Middle frontal gyrus (tissue), 1 donor: ENCODE results near the gene ARHGAP33.
A peak's percentile ranks its signal among the peaks of the same experiment; 100 is the strongest.

Experiments
- DNase-seq: peaks from one replicate; pipeline ENCODE4 v3.0.0-alpha.2; 2015; ENCODE audit warnings: low spot score; ENCODE audit errors: extremely low spot score

The ARHGAP33 gene, protein sequence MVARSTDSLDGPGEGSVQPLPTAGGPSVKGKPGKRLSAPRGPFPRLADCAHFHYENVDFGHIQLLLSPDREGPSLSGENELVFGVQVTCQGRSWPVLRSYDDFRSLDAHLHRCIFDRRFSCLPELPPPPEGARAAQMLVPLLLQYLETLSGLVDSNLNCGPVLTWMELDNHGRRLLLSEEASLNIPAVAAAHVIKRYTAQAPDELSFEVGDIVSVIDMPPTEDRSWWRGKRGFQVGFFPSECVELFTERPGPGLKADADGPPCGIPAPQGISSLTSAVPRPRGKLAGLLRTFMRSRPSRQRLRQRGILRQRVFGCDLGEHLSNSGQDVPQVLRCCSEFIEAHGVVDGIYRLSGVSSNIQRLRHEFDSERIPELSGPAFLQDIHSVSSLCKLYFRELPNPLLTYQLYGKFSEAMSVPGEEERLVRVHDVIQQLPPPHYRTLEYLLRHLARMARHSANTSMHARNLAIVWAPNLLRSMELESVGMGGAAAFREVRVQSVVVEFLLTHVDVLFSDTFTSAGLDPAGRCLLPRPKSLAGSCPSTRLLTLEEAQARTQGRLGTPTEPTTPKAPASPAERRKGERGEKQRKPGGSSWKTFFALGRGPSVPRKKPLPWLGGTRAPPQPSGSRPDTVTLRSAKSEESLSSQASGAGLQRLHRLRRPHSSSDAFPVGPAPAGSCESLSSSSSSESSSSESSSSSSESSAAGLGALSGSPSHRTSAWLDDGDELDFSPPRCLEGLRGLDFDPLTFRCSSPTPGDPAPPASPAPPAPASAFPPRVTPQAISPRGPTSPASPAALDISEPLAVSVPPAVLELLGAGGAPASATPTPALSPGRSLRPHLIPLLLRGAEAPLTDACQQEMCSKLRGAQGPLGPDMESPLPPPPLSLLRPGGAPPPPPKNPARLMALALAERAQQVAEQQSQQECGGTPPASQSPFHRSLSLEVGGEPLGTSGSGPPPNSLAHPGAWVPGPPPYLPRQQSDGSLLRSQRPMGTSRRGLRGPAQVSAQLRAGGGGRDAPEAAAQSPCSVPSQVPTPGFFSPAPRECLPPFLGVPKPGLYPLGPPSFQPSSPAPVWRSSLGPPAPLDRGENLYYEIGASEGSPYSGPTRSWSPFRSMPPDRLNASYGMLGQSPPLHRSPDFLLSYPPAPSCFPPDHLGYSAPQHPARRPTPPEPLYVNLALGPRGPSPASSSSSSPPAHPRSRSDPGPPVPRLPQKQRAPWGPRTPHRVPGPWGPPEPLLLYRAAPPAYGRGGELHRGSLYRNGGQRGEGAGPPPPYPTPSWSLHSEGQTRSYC

DNA sequence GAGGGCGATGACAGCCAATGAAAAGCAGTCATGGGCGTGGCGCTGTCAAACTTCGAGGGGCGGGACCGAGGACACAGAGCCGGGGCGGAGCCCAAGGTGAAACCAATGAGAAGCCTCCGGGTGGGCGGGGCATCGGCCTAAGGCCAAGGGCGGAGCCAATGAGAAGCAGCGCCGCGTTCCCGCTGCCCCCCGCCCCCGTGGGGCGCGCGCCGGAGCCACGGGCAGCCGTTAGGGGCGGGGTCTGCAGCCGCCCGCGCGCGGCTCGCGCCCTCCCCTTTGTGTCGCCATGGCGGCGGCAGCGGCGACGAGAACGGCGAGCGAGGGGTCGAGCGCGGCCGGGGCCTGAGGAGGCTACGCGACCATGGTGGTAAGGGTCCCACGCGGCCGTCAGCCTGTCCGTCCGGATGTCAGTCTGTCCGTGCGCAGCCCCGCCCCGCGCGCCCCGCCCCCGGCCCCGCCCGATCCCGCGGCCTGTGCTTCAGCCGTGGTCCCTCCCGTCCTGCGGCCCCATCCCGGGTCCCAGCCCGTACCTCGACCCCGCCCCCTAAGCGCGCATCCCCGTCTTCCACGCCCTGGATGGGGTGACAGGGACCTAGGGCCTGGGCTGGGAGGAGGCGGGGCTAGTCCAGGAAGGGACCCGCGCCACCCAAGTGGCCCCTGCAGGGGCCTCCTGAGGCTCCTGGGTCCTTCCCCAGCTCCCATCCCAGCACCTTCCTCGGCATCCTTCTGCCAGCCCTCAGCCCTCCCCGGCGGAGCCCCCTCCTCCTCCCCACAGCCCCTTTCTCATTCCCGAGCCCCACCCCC, at the start of gene ARHGAP33:
Gene ARHGAP33, plus strand, starts transcription at position 267 of the 804 bp plus-strand sequence. Its CDS starts 95 bp downstream, at position 362.
- DNase-seq, result peak; percentile 97

DNA sequence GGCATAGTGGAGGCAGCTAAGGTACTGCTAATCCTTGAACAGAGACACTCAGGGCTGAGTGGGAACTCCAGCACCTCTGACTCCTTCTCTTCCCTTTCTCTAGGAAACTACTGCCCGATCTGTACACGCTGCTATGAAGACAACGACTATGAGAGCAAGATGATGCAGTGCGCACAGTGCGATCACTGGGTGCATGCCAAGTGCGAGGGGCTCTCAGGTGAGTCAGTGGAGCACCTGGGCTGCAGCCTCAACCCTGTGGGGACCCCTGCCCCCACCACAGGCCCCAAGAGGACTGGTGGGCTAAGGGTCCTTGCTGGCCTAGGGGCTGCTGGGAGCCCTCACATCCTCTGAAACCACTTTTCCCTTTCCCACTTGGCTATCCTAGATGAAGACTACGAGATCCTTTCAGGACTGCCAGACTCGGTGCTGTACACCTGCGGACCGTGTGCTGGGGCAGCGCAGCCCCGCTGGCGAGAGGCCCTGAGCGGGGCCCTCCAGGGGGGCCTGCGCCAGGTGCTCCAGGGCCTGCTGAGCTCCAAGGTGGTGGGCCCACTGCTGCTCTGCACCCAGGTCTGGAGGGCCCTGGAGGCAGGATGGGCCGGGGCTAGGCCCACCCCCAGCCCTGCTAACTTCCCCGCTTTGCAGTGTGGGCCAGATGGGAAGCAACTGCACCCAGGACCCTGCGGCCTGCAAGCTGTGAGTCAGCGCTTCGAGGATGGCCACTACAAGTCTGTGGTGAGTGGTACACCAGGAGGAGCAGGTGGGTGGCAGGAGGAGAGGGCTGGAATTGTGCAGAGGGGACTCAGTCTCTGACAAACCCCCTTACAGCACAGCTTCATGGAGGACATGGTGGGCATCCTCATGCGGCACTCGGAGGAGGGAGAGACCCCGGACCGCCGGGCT, 48.1 kb upstream of the ARHGAP33 start:
- no peak for DNase-seq

- no peak for DNase-seq
Measured at GRCh38 chr19:35727956-35728706, 47.2 kb upstream of the ARHGAP33 start.

DNA sequence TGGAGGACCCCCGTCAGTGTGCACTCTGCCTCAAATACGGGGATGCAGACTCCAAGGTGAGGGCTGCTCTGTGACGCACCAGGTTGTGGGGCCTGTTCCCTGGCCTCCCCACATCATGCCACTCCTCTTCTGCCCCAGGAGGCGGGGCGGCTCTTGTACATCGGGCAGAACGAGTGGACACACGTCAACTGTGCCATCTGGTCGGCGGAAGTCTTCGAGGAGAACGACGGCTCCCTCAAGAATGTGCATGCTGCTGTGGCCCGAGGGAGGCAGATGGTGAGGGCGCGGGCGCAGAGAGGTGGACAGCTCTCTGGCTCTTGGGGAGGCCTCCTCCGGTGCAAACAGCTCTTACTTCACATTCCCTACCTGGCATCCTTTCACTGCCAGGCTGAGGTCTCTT, 46.3 kb upstream of the ARHGAP33 start:
- DNase-seq, result no peak

- DNase-seq, result no peak
Measured at GRCh38 chr19:35729763-35730162, 45.6 kb upstream of the ARHGAP33 start.

DNA sequence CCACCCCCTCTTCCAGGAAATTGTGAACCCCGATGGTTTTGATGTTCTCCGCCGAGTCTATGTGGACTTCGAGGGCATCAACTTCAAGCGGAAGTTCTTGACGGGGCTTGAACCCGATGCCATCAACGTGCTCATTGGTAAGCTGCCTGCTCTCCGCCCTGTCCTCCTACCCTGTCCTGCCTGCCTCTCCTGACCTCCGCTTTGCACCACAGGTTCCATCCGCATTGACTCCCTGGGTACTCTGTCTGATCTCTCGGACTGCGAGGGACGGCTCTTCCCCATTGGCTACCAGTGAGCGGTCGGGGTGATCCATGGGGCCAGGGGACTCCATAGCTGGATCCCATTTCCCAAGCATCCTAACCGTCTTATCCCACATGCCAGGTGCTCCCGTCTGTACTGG, 45.0 kb upstream of the ARHGAP33 start:
- DNase-seq, result no peak

GRCh38 chr19:35731353-35731752, 44.0 kb upstream of the ARHGAP33 start:
- no peak for DNase-seq

GRCh38 chr19:35731779-35732405, 43.5 kb upstream of the ARHGAP33 start:
- DNase-seq, result no peak

DNA sequence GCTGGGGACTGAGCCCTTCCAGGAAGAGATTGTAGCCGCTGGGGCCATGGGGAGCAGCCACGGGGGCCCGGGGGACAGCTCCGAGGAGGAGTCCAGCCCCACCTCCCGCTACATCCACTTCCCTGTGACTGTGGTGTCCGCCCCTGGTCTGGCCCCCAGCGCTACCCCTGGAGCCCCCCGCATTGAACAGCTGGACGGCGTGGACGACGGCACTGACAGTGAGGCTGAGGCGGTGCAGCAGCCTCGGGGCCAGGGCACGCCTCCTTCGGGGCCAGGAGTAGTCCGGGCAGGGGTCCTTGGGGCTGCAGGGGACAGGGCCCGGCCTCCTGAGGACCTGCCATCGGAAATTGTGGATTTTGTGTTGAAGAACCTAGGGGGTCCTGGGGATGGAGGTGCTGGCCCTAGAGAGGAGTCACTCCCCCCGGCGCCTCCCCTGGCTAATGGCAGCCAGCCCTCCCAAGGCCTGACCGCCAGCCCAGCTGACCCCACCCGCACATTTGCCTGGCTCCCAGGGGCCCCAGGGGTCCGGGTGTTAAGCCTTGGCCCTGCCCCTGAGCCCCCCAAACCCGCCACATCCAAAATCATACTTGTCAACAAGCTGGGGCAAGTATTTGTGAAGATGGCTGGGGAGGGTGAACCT, 42.7 kb upstream of the ARHGAP33 start:
- DNase-seq, result no peak

- no peak for DNase-seq
Measured at GRCh38 chr19:35733180-35734125, 41.9 kb upstream of the ARHGAP33 start.

GRCh38 chr19:35734273-35734672, 41.1 kb upstream of the ARHGAP33 start:
- no peak for DNase-seq

DNA sequence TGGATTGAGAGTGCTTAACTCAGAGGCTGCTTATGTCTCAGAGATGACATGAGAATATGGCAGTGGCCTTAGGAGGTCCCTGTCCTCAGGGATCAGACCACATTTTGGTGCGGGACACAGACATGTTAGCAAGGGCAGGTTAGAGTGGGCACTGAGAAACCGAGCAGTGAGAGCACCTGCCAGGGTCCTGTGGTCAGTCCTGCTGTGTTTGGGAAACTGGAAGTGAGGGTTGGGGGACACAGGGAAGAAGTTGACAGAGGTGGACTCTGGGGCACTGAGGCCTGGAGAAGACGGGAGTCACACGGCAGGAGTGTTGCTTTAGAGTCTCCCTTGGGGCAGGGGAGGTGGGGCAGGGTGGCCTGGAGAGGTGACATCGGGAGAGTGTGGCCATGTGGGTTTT, 40.5 kb upstream of the ARHGAP33 start:
- no peak for DNase-seq

- DNase-seq, result no peak
Measured at GRCh38 chr19:35736913-35737886, 38.2 kb upstream of the ARHGAP33 start.

- DNase-seq, result no peak
Measured at GRCh38 chr19:35738021-35738886, 37.1 kb upstream of the ARHGAP33 start.

DNA sequence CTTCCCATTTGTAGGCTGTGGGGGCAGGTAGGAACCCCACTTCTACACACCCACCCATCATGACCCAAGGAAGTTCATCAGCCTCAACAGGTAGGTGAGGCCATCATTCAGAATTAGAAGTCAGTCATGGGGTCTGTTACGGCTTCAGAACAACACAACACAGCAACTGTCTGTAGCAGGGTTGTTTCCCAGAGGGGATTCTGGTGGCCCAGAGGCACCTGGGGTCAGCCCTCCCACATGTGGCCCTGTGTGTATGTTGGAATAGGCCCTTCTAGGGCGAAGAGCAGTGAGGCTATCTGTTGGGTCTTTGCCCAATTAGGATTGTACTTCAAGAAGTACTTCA, 36.5 kb upstream of the ARHGAP33 start:
- no peak for DNase-seq
